ENCODE data around the gene NRXN2.
"Not testable (repeated sequence)": the region's sequence is repeated elsewhere in the genome, so short reads cannot be mapped to it uniquely, and the experiment has no call there.

The NRXN2 gene

GRCh38 chr11:64720167-64720566 lies 2.8 kb downstream of the NRXN2 start:
- no peak for DNase-seq

GRCh38 chr11:64719406-64719805 lies 3.6 kb downstream of the NRXN2 start:
- DNase-seq: no peak

GRCh38 chr11:64718780-64719124 lies 4.2 kb downstream of the NRXN2 start:
- no peak for DNase-seq

- DNase-seq: no peak
These were observed 4.8 kb downstream of the NRXN2 start for GRCh38 chr11:64718084-64718779.

- DNase-seq: no peak
These were observed 5.8 kb downstream of the NRXN2 start for GRCh38 chr11:64717268-64717578.

GRCh38 chr11:64716473-64717267 lies 6.3 kb downstream of the NRXN2 start:
- DNase-seq: no peak

GRCh38 chr11:64715756-64716472 lies 7.1 kb downstream of the NRXN2 start:
- DNase-seq: no peak

GRCh38 chr11:64715110-64715509 lies 7.9 kb downstream of the NRXN2 start:
- no peak for DNase-seq

GRCh38 chr11:64714666-64715065 lies 8.3 kb downstream of the NRXN2 start:
- no peak for DNase-seq

GRCh38 chr11:64713781-64714363 lies 9.1 kb downstream of the NRXN2 start:
- no peak for DNase-seq

GRCh38 chr11:64713016-64713707 lies 9.8 kb downstream of the NRXN2 start:
- no peak for DNase-seq

- DNase-seq: no peak
These were observed 10.5 kb downstream of the NRXN2 start for GRCh38 chr11:64712430-64713015.

- no peak for DNase-seq
These were observed 11.0 kb downstream of the NRXN2 start for GRCh38 chr11:64711956-64712362.

GRCh38 chr11:64711138-64711955 lies 11.7 kb downstream of the NRXN2 start:
- DNase-seq: no peak

- DNase-seq: peak; percentile 26
These were observed 12.4 kb downstream of the NRXN2 start for GRCh38 chr11:64710418-64711137.

- DNase-seq: no peak
These were observed 17.5 kb downstream of the NRXN2 start for GRCh38 chr11:64705501-64705900.

- no peak for DNase-seq
These were observed 19.9 kb downstream of the NRXN2 start for GRCh38 chr11:64703048-64703447.

- not testable (repeated sequence) for DNase-seq
These were observed 21.0 kb downstream of the NRXN2 start for GRCh38 chr11:64701956-64702355.

- DNase-seq: no peak
These were observed 24.6 kb downstream of the NRXN2 start for GRCh38 chr11:64698427-64698826.

GRCh38 chr11:64697663-64698375 lies 25.2 kb downstream of the NRXN2 start:
- no peak for DNase-seq

Measured in EL (cell line).